Prostate gland (tissue), 2 donors: Measurements from ENCODE around the gene KCNH2. TPM values are rescaled to one million over a fixed set of nuclear protein-coding genes. Genes with fewer than 3 reads are reported as not detected.

ENCODE experiments used
- DNase-seq: peaks from one replicate; pipeline ENCODE4 v3.0.0-alpha.2; 2019; ENCODE audit warnings: low spot score
- H3K27ac ChIP-seq, 2 donors: fragments of 200-600 bp; sonication (generic); 2 replicates each; pipeline ENCODE4 v1.5.1; 2017 to 2019
- H3K27me3 ChIP-seq: fragments of 200-600 bp; sonication (generic); replicated peaks from 2 replicates; pipeline ENCODE4 v1.5.1; 2019; ENCODE audit not compliant: insufficient read depth
- H3K36me3 ChIP-seq, 2 donors: fragments of 200-600 bp; sonication (generic); 1 replicate in 1 of 2; 2 replicates in 1 of 2; pipeline versions ENCODE4 v1.5.1 to v1.8.1; 2017 to 2019
- H3K4me1 ChIP-seq: fragments of 200-600 bp; sonication (generic); replicated peaks from 2 replicates; pipeline ENCODE4 v1.5.1; 2019
- H3K4me3 ChIP-seq, 2 donors: fragments of 200-600 bp; sonication (generic); 2 replicates each; pipeline ENCODE4 v1.5.1; 2017 to 2019
- H3K9me3 ChIP-seq: fragments of 200-600 bp; sonication (generic); 2 replicates; pipeline ENCODE4 v1.5.1; 2017
- CTCF ChIP-seq, 4 experiments: fragments of 200-600 bp in 2 of 4; fragments of 450-650 bp in 2 of 4; sonication (generic) in 2 of 4; IDR thresholded peaks; 1 replicate in 3 of 4; 2 replicates in 1 of 4; pipeline ENCODE4 v1.5.1; 2016 to 2019; ENCODE audit warnings: antibody characterized with exemption in 4 of 4, mild to moderate bottlenecking in 2 of 4, moderate library complexity in 2 of 4
- POLR2A ChIP-seq: fragments of 450-650 bp; IDR thresholded peaks from one replicate; pipeline ENCODE4 v1.6.1; 2016; ENCODE audit warnings: antibody characterized with exemption, mild to moderate bottlenecking
- POLR2AphosphoS5 ChIP-seq: sonication (generic); formaldehyde crosslinking; IDR thresholded peaks from one replicate; pipeline ENCODE4 v1.6.1; 2017; ENCODE audit warnings: antibody characterized with exemption
- WGBS: methylation state at CpG from one replicate; pipeline ENCODE4 v1.1.5; 2018; 5-methylcytosine and 5-hydroxymethylcytosine counted together
- intact Hi-C: fragments of 100-400 bp; cut with DNase I; formaldehyde crosslinking; loops from one replicate; pipeline ENCODE4 v1.14.2; 2022
- total RNA-seq, 2 donors: library from RNA; depleted of rRNA; stranded (reverse); fragments of >200 nt; gene quantifications; one replicate each; pipeline ENCODE4 v1.1.0, GENCODE V29; 2016

Gene KCNH2
- total RNA-seq, 2 donors from 2014 or later: 10.1 to 184 TPM

GRCh38 chr7:150992051-150992640, 14.0 kb upstream of the KCNH2 start:
- Histone ChIP-seq H3K27me3 (no peaks in the 10 kb centered on the region), H3K4me3 (no peak overlapping the region), H3K27ac (no peak overlapping the region), H3K4me1 (no peaks in the 10 kb centered on the region), H3K9me3 (no peaks in the 10 kb centered on the region), H3K36me3 (no peaks in the 10 kb centered on the region)
- intact Hi-C loops: no loop called here
- WGBS: 82% methylated on average over 6 of the region's 6 CpGs
- TF ChIP-seq CTCF (IDR thresholded peaks at IDR 0.05): no peak
- TF ChIP-seq POLR2AphosphoS5: no peak
- TF ChIP-seq POLR2A: no peak
- DNase-seq: no peak

- H3K27me3 ChIP-seq: no peaks in the 10 kb centered on the region
- H3K4me3 ChIP-seq: no peak within 1 kb of the TSS
- no peaks in the 10 kb centered on the region for H3K9me3 ChIP-seq
- intact Hi-C loops: no loop called here
- H3K4me1 ChIP-seq: no peaks in the 10 kb centered on the region
- H3K36me3 ChIP-seq: no peaks in the 10 kb centered on the region
- no peak within 1 kb of the TSS for H3K27ac ChIP-seq
- no peak for TF ChIP-seq POLR2AphosphoS5
- TF ChIP-seq CTCF (IDR thresholded peaks at IDR 0.05): no peak
- TF ChIP-seq POLR2A: no peak
- no peak for DNase-seq
- WGBS: 78% methylated on average over 12 of the region's 12 CpGs
Measured at GRCh38 chr7:150990416-150991186, 12.5 kb upstream of the KCNH2 start, which contains the start of gene NOS3. TSS of gene NOS3 (plus strand) at chr7:150991017. CDS start at chr7:150993804, 2,787 bp downstream.

DNA sequence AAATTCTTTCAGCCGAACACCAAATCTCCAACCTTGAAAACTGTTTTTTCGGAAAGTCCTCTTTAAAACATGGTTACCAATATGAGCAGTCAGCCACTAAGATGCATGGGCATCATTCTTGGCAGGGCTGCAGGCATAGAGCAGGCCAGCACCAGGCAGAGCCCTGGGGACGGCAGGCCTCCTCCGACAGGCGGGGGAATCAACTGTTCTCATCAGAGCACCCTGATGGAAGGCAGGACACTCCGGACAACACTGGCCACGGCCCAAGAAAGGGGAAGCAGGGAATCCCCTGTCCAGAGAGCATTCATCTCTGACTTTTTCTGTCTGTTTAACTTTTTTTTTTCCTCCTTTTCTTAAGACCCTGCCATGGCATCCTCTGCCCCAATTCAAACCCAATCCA, 11.3 kb upstream of the KCNH2 start:
- H3K27ac ChIP-seq: no peak overlapping the region
- H3K9me3 ChIP-seq: no peaks in the 10 kb centered on the region
- intact Hi-C loops: no loop called here
- H3K4me1 ChIP-seq: no peaks in the 10 kb centered on the region
- H3K27me3 ChIP-seq: no peaks in the 10 kb centered on the region
- 60% methylated on average over 7 of the region's 7 CpGs for WGBS
- DNase-seq: no peak
- H3K36me3 ChIP-seq: no peaks in the 10 kb centered on the region
- no peak for TF ChIP-seq CTCF (IDR thresholded peaks at IDR 0.05)
- TF ChIP-seq POLR2A: no peak
- no peak for TF ChIP-seq POLR2AphosphoS5
- no peak overlapping the region for H3K4me3 ChIP-seq

DNA sequence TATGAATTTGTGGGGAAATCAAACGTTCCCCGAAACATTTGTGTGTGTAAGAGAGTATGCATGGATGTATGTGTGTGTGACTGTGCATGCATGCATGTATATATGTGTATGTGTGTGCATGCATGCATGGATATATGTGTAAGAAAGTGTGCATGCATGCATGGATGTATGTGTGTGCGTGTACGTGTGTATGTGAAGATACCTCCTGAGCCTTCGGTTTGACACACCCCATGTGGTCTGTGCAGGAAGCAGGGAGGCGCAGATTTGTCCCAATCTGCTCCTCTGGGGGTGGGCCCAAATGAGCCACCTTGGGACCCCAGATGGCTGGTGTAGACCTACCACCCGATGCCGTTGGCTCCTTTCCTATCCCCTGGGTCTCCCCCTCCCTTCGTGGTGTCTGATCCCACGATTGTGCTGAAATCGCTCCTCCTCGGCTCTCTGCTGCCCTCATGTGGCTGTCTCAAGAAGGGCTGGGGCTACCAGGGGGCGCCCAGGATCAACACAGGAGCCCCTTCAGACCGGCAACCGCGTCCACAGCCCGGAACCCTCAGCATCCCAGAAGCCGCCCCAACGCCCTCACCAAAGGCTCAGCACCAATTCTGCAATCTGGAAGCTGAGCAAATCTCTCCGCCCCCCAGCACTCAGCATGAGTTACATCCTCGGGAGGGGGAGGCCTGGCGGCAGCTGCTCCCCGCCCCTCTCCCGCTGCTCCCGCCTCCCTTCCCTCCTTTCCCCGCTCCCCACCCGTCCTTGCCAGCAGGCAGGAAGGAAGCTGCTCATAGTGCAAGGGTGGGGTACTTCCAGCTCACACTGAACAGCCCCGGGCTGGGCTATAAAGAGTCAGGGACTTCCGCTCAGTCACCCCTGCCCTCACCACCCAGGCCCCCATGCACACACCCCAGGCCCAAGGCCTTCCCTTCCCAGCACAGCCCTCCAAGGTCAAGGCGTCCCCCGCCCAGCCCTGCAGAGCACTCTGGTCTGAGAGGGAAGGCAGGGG, 10.4 kb upstream of the KCNH2 start:
- 19% methylated on average over 31 of the region's 31 CpGs for WGBS
- Histone ChIP-seq H3K4me3 (no peak overlapping the region), H3K4me1 (no peaks in the 10 kb centered on the region), H3K27ac (no peak overlapping the region), H3K27me3 (no peaks in the 10 kb centered on the region), H3K36me3 (no peaks in the 10 kb centered on the region), H3K9me3 (no peaks in the 10 kb centered on the region)
- TF ChIP-seq POLR2A: no peak
- TF ChIP-seq CTCF (IDR thresholded peaks at IDR 0.05): peak; percentile 75 to 79 (median 78)
- no peak for DNase-seq
- intact Hi-C loops: no loop called here
